GM18907 (cell line): ENCODE measurements around the gene MS4A12.
A peak's percentile ranks its signal among the peaks of the same experiment; 100 is the strongest.
"Not testable (repeated sequence)": the region's sequence is repeated elsewhere in the genome, so short reads cannot be mapped to it uniquely, and the experiment has no call there.

Experiments used
- ATAC-seq: cut with Tn5 transposase; IDR thresholded peaks from one replicate; pipeline ENCODE4 v1.9.1; 2021; ENCODE audit warnings: mild to moderate bottlenecking, moderate library complexity; ENCODE audit not compliant: unreplicated experiment

Gene MS4A12

DNA sequence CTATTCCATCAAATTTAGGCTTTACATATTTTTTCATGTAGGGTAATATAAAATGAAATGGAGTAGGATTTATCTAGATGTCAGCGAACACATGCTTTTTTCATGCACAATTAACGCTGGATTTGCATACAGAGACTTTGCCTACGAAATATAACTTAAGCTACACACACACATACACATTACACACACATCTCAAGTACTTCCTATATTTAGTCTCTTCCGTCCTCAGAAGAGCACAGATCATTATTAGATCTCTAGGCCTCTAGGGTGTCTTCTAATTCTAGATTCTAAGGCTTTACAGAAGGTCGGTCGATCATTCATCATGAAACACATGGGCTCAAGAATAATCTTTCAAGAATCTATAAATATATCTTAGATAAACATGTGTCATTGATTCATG is 18.8 kb downstream of the MS4A12 start:
- ATAC-seq, result no peak

DNA sequence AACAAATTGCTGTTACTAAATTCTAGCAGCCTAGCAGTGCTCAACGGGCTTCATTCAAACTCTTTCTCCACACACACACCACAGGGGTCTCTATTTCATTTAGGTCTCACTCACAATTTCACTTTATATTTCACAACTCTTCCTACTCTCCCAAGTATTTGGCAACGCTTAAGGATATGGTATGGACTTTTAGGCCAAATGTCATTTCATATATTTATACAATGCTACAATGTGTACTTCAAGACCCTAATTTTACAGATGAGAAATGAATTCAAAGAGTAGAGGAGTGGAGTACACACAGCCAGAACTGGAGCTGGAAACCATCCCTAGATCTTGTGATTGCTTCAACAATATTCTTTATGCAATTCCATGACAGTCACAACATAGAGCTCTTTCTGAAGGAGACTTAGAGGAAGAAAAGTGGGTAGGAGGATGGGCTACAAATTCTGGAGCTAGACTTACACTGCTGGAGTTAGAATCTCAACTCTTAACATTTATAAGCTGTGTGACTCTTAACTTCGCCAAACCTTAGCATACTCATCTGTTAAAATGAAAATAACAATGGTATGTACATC is 20.2 kb downstream of the MS4A12 start:
- ATAC-seq, result no peak

DNA sequence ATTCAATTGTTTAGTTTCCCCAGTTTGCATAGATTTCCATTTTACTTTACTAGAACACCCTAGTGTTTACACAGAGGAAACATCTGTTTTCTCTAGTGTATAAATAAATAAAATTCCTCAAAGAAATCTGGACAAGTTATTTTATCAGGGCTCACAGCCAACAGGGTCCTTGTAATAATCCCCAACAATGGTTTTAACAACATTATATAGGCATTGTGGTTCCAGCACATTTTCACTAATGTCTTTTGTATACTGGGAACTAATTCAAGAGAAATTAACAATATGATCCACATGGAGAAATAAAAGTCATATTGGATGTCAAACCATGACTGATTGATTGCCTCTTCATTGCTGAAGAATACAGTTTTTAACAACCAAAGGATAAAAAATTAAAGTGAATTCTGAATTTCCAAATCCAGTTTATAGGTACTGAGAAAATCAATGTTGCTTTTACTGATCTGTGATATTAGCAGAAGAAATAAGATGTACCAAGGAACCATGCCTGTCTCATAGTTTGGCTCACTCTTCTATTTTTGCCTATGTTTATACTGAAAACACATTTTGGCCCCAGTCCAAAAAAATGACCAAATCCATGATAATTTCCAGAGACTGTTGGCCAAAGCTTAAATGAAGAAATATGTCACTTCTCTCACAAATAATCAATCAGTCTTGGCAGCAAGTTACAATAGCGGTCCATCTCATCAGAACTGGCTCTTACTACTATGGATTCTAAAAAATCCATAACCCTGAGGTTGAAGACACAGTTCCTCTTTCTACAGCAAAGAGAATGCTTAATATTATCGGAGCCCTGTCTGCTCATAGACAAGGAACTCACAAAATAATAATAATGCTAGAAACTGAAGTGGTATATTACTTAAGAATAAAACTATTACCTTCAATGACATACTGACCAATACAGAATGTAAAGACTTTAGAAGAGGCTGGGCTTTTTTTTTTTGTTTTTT is 21.2 kb downstream of the MS4A12 start:
- ATAC-seq, result no peak

DNA sequence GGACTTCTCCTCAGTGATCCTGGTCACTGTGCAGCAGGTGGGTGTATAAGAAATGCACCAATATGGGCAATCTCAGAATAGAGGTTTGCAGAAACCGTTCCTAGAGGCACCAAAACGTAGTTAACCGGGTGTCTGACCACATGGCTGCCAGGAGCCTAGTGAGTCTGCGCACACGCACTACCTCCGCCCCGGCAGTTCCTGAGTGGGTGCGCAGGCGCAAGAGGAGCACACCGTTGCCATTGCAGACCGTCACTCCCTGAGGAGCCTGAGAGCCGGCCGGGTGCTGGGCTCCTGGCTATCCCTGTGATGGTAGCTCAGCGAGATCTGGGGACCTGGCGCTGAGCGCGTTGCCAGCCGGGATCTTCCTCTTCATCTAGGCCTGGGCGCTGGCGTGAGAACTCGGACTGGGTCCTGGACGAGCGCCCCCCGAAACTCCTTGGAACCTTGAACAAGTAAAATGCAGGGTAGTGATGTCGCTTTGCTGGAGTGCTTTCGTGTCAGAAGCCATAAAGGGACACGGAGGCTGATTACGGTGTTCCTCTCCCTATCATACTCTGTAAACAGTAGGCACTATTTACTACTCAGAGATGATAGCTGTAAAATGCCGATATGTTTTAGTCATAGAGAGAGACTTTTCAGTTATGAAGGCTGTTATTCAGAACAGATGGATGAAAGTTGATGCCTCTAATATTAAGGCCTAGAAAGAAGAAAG is 22.7 kb downstream of the MS4A12 start, which contains the start of gene MS4A13:
MS4A13 (plus strand) TSS at position 249 of the 712 bp plus-strand sequence. CDS start 2,692 bp downstream, outside the sequence.
- no peak for ATAC-seq

DNA sequence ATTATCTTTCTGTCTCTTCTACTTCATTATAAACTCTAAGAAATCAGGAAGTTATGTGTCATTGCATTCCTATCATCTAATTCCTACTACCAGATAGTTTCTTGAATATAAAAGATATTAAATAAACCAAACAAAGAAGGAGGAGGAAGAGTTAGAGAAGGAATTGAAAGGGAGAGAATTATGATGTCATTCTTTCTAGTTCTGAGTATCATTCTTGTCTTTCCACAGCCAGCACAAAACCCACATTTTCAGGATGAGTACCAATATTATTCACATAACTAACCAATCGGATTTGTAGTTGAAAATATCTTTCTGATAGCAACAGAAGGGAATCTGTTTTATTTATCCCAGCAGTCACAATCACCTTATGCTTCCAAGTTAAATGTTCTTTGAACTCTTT is 35.9 kb downstream of the MS4A12 start:
- no peak for ATAC-seq

DNA sequence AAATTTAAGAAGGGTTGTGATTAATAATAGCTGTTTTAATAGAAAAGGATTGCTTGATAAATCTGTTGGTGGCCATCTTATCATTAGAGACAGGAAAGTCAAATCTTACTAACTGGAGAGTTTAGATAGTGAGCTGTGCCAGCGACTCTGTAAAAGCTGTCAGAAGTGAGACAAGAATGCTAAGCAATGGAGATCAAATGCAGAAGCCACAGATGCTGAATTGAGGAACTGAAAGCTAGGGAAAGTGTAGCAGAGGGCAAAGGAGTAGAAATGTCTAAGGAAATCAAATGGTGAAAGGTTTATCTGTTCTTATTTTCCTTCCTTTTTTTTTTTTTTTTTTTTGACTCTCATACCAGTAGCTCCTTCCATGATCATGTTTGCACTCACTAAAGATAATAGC is 36.4 kb downstream of the MS4A12 start:
- peak; percentile 71 for ATAC-seq

DNA sequence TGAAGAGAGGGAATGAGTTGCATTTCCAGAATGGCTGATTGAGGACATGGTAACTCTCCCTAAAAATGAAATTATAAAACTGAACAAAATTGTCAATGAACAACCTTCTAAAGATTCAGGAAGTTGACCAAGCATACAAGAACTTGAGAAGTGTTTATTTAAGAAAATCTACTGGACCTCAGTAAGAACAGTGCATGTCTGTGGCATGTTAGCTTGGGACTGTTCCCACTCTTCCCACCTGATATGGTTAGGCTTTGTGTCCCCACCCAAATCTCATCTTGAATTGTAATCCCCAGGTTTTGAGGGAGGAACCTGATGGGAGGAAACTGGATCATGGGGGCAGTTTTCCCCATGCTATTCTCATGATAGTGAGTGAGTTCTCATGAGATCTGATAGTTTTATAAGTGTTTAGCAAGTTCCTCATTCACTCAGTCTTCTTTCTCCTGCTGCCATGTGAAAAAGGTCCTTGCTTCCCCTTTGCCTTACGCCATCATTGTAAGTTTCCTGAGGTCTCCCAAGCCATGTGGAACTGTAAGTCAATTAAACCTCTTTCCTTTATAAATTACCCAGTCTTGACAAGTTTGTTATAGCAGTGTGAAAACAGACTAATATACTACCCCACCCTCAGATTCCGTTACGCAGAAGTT is 38.0 kb downstream of the MS4A12 start:
- ATAC-seq, result no peak

DNA sequence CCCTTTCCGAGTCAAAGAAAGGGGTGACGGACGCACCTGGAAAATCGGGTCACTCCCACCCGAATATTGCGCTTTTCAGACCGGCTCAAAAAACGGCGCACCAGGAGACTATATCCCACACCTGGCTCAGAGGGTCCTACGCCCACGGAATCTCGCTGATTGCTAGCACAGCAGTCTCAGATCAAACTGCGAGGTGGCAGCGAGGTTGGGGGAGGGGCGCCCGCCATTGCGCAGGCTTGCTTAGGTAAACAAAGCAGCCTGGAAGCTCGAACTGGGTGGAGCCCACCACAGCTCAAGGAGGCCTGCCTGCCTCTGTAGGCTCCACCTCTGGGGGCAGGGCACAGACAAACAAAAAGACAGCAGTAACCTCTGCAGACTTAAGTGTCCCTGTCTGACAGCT is 39.8 kb downstream of the MS4A12 start:
- not testable (repeated sequence) for ATAC-seq

DNA sequence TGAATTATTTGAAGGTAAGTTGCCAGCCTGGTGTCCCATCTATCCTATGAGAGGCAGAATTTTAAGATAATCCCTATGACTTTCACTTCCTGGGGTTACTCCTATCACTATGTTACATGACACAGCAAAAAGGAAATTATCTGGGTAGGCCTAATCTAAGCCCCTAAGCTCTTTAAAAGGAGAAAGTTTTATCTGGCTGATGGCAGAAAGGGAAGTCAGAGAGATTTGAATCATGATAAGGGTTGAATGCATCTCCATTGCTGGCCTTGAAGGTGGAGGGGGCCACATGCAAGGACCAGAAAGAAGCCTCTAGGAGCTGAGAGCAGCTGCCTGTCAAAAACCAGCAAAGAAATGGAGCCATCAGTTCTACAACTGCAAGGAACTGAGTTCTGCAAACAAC is 46.0 kb downstream of the MS4A12 start:
- ATAC-seq, result not testable (repeated sequence)

DNA sequence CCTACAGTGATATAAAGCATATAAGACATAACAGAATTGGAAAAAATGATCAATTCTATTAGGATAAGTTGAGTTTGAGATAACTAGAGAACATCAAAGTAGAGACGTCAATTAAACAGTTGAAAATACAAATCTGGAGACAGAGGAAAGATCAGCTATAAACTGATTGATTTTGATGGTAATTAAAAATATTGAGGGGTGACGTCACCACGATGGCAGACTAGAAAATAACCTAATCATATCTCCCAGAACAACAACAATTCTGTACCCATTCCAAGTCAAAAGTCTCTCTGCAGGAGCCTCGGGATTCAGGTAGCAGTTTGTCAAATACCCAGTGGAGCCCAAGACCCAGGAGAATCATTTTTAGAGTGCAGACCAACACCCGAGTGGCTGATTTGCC is 51.5 kb downstream of the MS4A12 start:
- ATAC-seq, result no peak
